GM12892 (cell line): ENCODE results near the gene KCNK10.

Source experiments
- POLR2A ChIP-seq: IDR thresholded peaks from 2 replicates; pipeline ENCODE4 v1.6.1; 2011; ENCODE audit warnings: low read depth, low read length, control low read depth
- TAF1 ChIP-seq: IDR thresholded peaks from 2 replicates; pipeline ENCODE4 v1.6.1; 2011; ENCODE audit warnings: low read depth, mild to moderate bottlenecking, control low read depth, low read length, borderline replicate concordance

GRCh38 chr14:88354358-88354757 is 31.3 kb upstream of the KCNK10 start:
- no peak for TF ChIP-seq POLR2A
- TF ChIP-seq TAF1, result no peak
